Psoas muscle (tissue), 8 donors: ENCODE data around the gene OLFML2B. TPM values are rescaled to one million over a fixed set of nuclear protein-coding genes. Genes with fewer than 3 reads are reported as not detected.
"Not testable (repeated sequence)": the region's sequence is repeated elsewhere in the genome, so short reads cannot be mapped to it uniquely, and the experiment has no call there.

Experiments used
- ATAC-seq, 4 donors: fragments of 200-7000 bp; cut with Tn5 transposase; one replicate each; pipeline ENCODE4 v1.9.1; 2020; ENCODE audit warnings: moderate library complexity in 3 of 4, mild to moderate bottlenecking in 2 of 4
- DNase-seq, 2 donors: peaks; one replicate each; pipeline ENCODE4 v3.0.0-alpha.2; 2020
- H3K27ac ChIP-seq: fragments of 200-600 bp; one replicate; pipeline ENCODE4 v1.8.0; 2022
- H3K27me3 ChIP-seq, 3 donors: fragments of 200-600 bp in 1 of 3; one replicate each; pipeline versions ENCODE4 v1.6.1 to v1.8.0; 2013 to 2022; ENCODE audit warnings: low read length in 2 of 3, mild to moderate bottlenecking in 2 of 3, moderate library complexity in 1 of 3; ENCODE audit not compliant: insufficient read depth in 3 of 3
- H3K36me3 ChIP-seq, 2 donors: fragments of 200-600 bp in 1 of 2; one replicate each; pipeline versions ENCODE4 v1.6.1 to v1.8.0; 2013 to 2022; ENCODE audit warnings: low read depth in 1 of 2, mild to moderate bottlenecking in 1 of 2, moderate library complexity in 1 of 2; ENCODE audit not compliant: insufficient read depth in 1 of 2
- H3K4me1 ChIP-seq: fragments of 200-600 bp; one replicate; pipeline ENCODE4 v1.8.0; 2022
- H3K4me3 ChIP-seq: fragments of 200-600 bp; one replicate; pipeline ENCODE4 v1.8.0; 2022; ENCODE audit warnings: mild to moderate bottlenecking
- H3K9me3 ChIP-seq: fragments of 200-600 bp; one replicate; pipeline ENCODE4 v1.8.0; 2022
- CTCF ChIP-seq: fragments of 200-600 bp; IDR thresholded peaks from one replicate; pipeline ENCODE4 v1.8.0; 2022; ENCODE audit warnings: antibody characterized with exemption
- WGBS, 3 donors: extraction: QIAGEN DNeasy Blood & Tissue Kit; methylation state at CpG; one replicate each; pipeline versions ENCODE4 v1.1.6 to v1.1.7; 2013; 5-methylcytosine and 5-hydroxymethylcytosine counted together
- intact Hi-C, 2 donors: fragments of 100-400 bp; cut with DNase I; formaldehyde crosslinking; loops; one replicate each; pipeline versions ENCODE4 v1.11.0 to v1.14.2; 2022
- polyA plus RNA-seq, 3 donors: library from polyadenylated mRNA; stranded (reverse); fragments of 200-250 nt; gene quantifications; one replicate each; pipeline ENCODE4 v1.2.3, GENCODE V29; 2013
- total RNA-seq, 4 donors: library from RNA; stranded (reverse); fragmentation: NEBNext Ultra II Directional in 2 of 4; extraction: Animal tissue kit (Norgen Biotek cat#: 25700) in 2 of 4; gene quantifications; one replicate each; pipeline versions ENCODE4 v1.2.1 to v1.2.4, GENCODE V29; 2021 to 2023
- donor health status: healthy with polysubstance abuse.
- donor health status: DM: no; HTN: no; CAD: no; lungs with moderate emphysema.
- donor health status: Bipolar disorder and iron deficiency.
- donor health status: healthy.
- donor health status: DM: yes; HTN: yes; CAD: no.
- donor health status: DM: no; HTN: no; CAD: no.
- donor health status: DM: no; HTN: no; CAD: no.
- donor health status: DM: yes; HTN: yes; CAD: no.

Gene OLFML2B
- total and polyA plus RNA-seq, 7 donors = 1.4 to 9.5 (median 3.8) TPM

GRCh38 chr1:162019006-162019405, 4.7 kb downstream of the OLFML2B start:
- H3K27me3 ChIP-seq = peaks cover 0 to 25% (median 7%) of the 10 kb centered on the region in 3 donors
- peaks cover 0 to 16% of the 10 kb centered on the region in 2 donors for H3K36me3 ChIP-seq
- DNase-seq = no peak
- intact Hi-C loops = no loop called here
- no peaks in the 10 kb centered on the region for H3K9me3 ChIP-seq
- no peak for TF ChIP-seq CTCF
- 55 to 83% (median 62%) methylated on average over 4 of the region's 4 CpGs for WGBS, 3 donors
- no peak overlapping the region for H3K4me3 ChIP-seq
- ATAC-seq = no peak
- no peaks in the 10 kb centered on the region for H3K4me1 ChIP-seq
- no peak overlapping the region for H3K27ac ChIP-seq

- no peaks in the 10 kb centered on the region for H3K9me3 ChIP-seq
- no peak for TF ChIP-seq CTCF
- peaks cover 0 to 16% of the 10 kb centered on the region in 2 donors for H3K36me3 ChIP-seq
- intact Hi-C loops = no loop called here
- no peak for DNase-seq
- no peak overlapping the region for H3K4me3 ChIP-seq
- H3K27me3 ChIP-seq = peaks cover 0 to 22% (median 7%) of the 10 kb centered on the region in 3 donors
- WGBS, 3 donors = 54 to 85% (median 58%) methylated on average over 4 of the region's 4 CpGs
- no peak overlapping the region for H3K27ac ChIP-seq
- H3K4me1 ChIP-seq = no peaks in the 10 kb centered on the region
- no peak for ATAC-seq
Observed at GRCh38 chr1:162018418-162018817, 5.3 kb downstream of the OLFML2B start.

GRCh38 chr1:162017791-162018190, 5.9 kb downstream of the OLFML2B start:
- H3K27ac ChIP-seq, DNase-seq, ATAC-seq, H3K4me3 ChIP-seq, H3K4me1 ChIP-seq, H3K9me3 ChIP-seq, intact Hi-C loops: not testable (repeated sequence)
- H3K27me3 ChIP-seq = peaks cover 0 to 16% (median 4%) of the 10 kb centered on the region in 3 donors
- peaks cover 0 to 16% of the 10 kb centered on the region in 2 donors for H3K36me3 ChIP-seq

- no peak overlapping the region for H3K27ac ChIP-seq
- H3K9me3 ChIP-seq = no peaks in the 10 kb centered on the region
- H3K36me3 ChIP-seq = peaks cover 0 to 16% of the 10 kb centered on the region in 2 donors
- TF ChIP-seq CTCF = no peak
- WGBS, 3 donors = 58 to 71% (median 66%) methylated on average over 2 of the region's 2 CpGs
- peaks cover 0 to 9% (median 4%) of the 10 kb centered on the region in 3 donors for H3K27me3 ChIP-seq
- no peak for DNase-seq
- intact Hi-C loops = no loop called here
- ATAC-seq = no peak
- no peaks in the 10 kb centered on the region for H3K4me1 ChIP-seq
- H3K4me3 ChIP-seq = no peak overlapping the region
Observed at GRCh38 chr1:162016631-162017030, 7.0 kb downstream of the OLFML2B start.

- no peak overlapping the region for H3K27ac ChIP-seq
- ATAC-seq (no peak), DNase-seq (no peak)
- no peak overlapping the region for H3K4me3 ChIP-seq
- peaks cover 0 to 16% of the 10 kb centered on the region in 2 donors for H3K36me3 ChIP-seq
- TF ChIP-seq CTCF = no peak
- H3K9me3 ChIP-seq = no peaks in the 10 kb centered on the region
- intact Hi-C loops = no loop called here
- H3K4me1 ChIP-seq = peaks cover 10% of the 10 kb centered on the region
- peaks cover 0 to 1% (median under 1%) of the 10 kb centered on the region in 3 donors for H3K27me3 ChIP-seq
- WGBS, 3 donors = 65% methylated on average over 3 of the region's 3 CpGs
Observed at GRCh38 chr1:162015196-162015595, 8.5 kb downstream of the OLFML2B start.
